HL-60/S4 treated with retinoic acid at 250 ng/mL for 4 days and 3 days (cell line): Measurements from ENCODE around the gene CDK13.

Experiments used
- in situ Hi-C: fragments of 300-500 bp; cut with MboI; formaldehyde crosslinking; loops from 2 replicates; pipeline ENCODE4 v1.7.0; 2022; ENCODE audit warnings: low sequenced_read_pairs

Gene CDK13

GRCh38 chr7:40008223-40008815, 58.3 kb downstream of the CDK13 start:
- in situ Hi-C loops: no loop called here

- in situ Hi-C loops: no loop called here
Observed at GRCh38 chr7:40009301-40009700, 59.2 kb downstream of the CDK13 start.

- in situ Hi-C loops: no loop called here
Observed at GRCh38 chr7:40014376-40014775, 64.3 kb downstream of the CDK13 start.

DNA sequence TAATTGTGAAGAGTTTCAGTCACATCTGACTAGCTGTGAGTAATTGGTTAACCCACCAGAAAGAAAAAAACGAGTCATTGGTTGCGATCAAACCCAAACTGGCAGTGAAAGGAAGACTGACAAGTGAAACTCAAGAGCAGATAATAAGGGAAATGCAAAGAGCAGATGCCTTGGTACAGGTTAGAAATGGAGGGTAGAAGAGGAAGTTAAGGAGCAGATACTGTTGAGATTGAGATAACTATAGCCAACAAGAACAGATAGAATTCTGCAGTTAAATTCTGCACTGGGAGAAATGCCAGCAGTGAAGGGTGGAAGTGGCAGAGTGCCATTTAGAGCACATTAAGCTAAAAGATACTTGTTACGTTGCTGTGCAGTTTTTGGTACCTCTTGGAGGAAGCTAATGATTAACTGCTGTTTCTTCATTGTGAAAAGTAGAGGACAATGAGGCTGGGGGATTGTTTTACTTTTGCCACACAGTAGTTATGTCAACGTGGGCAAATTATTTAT, 65.8 kb downstream of the CDK13 start:
- in situ Hi-C loops: no loop called here

DNA sequence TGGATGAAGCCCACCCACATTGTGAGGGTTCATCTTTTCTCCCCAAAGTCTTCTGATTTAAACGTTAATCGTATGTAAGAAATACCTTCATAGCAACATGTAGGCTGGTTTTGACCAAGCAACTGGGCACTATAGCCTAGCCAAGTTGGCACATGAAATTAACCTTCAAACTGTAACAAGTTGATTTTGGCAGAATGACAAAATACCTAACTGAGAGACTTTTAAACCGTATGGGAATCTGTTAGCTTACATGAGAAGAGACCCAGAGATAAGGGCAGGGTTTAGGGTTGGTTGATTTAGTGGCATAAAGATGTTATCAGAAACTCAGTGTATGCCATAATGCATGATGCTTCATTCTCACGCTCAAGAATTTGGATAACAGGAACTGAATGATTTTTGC, 69.5 kb downstream of the CDK13 start:
- in situ Hi-C loops: no loop called here

DNA sequence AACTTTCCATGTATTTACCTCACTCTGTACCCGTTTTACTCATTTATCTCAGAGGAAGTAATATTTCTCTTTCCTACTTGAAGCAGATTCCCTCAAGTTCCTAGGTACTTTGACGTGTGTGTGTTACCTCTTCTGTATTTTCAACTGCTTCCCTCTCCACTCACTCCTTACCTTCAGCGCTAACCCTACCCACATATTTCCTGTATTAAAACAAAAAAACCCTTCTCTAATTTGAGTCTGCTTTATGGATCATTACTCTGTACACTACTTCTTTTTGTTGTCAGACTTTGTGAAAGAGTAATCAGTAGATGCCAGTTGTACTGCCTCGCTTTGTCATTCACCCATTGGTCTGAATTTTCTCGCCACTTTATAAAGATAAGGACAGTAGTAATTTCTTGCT, 74.0 kb downstream of the CDK13 start:
- in situ Hi-C loops: no loop called here

- in situ Hi-C loops: no loop called here
Observed at GRCh38 chr7:40024841-40025240, 74.8 kb downstream of the CDK13 start.

GRCh38 chr7:40027545-40027944, 77.5 kb downstream of the CDK13 start:
- in situ Hi-C loops: no loop called here

GRCh38 chr7:40033826-40034225, 83.8 kb downstream of the CDK13 start:
- in situ Hi-C loops: no loop called here

DNA sequence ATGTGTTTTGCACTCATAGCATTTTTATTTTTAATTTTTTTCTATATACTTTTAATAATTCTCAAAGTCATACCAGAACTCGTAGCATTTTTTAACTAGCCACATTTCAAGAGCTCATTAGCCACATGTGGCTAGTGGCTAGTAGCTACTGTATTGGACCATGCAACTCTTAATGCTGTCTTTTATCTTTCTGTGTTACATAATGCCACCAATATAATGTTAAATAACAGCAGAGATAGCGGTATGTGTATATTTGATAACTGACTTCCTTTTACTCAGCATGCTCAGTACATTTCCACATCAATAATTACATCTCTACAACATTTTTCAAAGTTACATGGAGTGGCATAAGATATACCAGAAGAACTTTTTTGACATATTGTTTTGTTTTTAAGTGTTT, 91.4 kb downstream of the CDK13 start:
- in situ Hi-C loops: no loop called here

DNA sequence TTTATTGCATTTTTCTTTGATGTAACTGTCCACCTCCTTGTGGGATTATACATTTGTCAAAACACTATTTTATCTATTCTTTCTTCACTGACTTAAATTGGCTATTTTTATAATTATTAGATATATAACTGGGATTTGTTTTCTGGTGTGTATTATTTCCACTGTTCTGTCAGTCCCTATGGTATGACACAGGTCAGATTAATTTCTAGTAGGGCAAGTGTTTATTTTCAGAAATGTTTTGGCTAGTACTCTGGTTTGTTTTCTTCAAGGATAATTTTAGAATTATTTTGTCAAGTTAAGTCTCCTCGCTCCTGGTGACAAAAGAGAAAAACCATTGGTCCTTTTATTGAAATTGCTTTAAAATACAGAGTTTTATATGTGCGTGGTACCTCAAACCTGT, 93.1 kb downstream of the CDK13 start:
- in situ Hi-C loops: no loop called here

- in situ Hi-C loops: no loop called here
Observed at GRCh38 chr7:40047661-40048060, 97.6 kb downstream of the CDK13 start.

GRCh38 chr7:40057292-40057691, 107.2 kb downstream of the CDK13 start:
- in situ Hi-C loops: no loop called here

- in situ Hi-C loops: no loop called here
Observed at GRCh38 chr7:40058026-40058425, 108.0 kb downstream of the CDK13 start.

GRCh38 chr7:40058636-40059035, 108.6 kb downstream of the CDK13 start:
- in situ Hi-C loops: no loop called here

GRCh38 chr7:40059057-40059456, 109.0 kb downstream of the CDK13 start:
- in situ Hi-C loops: no loop called here

DNA sequence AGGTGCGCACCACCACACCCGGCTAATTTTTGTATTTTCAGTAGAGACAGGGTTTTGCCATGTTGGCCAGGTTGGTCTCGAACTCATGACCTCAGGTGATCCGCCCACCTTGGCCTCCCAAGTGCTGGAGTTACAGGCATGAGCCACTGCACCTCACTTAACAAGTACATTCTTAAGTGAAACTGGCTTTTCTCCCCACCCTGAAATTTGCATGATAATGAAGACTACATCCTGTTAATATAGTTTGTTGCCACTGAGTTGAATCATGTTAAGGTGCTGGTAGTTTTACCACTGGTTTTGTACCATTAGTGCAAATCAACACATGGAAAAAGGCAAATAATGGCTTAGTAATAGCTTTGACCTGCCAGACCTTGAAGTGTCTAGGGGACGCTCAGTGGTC, 122.2 kb downstream of the CDK13 start:
- in situ Hi-C loops: no loop called here

- in situ Hi-C loops: no loop called here
Observed at GRCh38 chr7:40073239-40073638, 123.2 kb downstream of the CDK13 start.

GRCh38 chr7:40077849-40078248, 127.8 kb downstream of the CDK13 start:
- in situ Hi-C loops: no loop called here

DNA sequence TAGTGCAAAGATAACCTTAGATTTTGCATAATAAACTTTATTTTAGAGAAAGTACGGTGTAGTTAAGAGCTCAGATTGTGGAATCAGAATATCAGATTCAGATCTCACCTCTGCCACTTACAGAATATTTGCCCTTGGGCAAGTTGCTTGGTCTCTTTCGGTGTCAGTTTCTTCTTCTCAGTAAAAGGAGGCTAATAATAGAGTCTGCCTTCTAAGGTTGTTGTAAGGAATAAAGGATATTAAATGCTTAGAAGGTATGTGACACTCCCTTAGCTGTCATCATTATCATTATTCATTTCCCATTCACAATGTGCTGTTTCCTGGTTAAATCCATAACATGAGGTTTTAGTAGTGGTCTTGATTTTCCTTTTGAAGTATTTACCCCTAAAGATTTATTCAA, 142.1 kb downstream of the CDK13 start:
- in situ Hi-C loops: no loop called here

GRCh38 chr7:40093631-40094350, 143.7 kb downstream of the CDK13 start:
- in situ Hi-C loops: no loop called here

DNA sequence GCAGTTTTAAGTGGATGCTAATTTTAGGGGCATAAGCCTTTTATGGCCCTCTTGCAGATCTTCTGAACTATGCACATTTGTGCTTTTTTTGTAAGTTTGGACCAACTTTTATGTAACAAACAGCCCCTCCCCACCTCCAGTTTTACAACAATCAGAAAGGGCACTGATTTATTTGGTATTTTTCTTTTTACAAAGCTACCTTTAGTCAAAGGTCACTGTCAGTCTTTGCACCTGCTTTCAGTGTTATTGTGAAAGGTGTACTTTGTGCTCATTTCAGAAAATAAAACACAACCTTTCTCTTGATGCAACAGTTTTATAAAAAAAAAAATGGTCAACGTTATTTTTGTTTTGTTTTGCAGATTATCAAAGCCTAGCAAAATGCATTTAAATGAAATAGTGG, 145.2 kb downstream of the CDK13 start:
- in situ Hi-C loops: no loop called here
